Thoracic aorta (tissue), 2 donors: Measurements from ENCODE around the gene MOB3C. TPM values are rescaled to one million over a fixed set of nuclear protein-coding genes. Genes with fewer than 3 reads are reported as not detected.
"Not testable (repeated sequence)": the region's sequence is repeated elsewhere in the genome, so short reads cannot be mapped to it uniquely, and the experiment has no call there.

ENCODE experiments used
- ATAC-seq: fragments of 150-250 bp; one replicate; pipeline ENCODE4 v1.8.0; 2017; ENCODE audit warnings: low read depth; ENCODE audit not compliant: insufficient number of reproducible peaks, low FRiP score
- DNase-seq: peaks from one replicate; pipeline ENCODE4 v3.0.0-alpha.2; 2020; ENCODE audit warnings: low spot score
- H3K27ac ChIP-seq, 2 donors: fragments of 200-600 bp; sonication (generic); 1 replicate in 1 of 2; 2 replicates in 1 of 2; pipeline ENCODE4 v1.5.1; 2016; ENCODE audit warnings: mild to moderate bottlenecking in 2 of 2, moderate library complexity in 2 of 2
- H3K27me3 ChIP-seq: fragments of 200-600 bp; sonication (generic); replicated peaks from 2 replicates; pipeline ENCODE4 v1.6.0; 2016; ENCODE audit warnings: mild to moderate bottlenecking; ENCODE audit not compliant: insufficient read depth
- H3K36me3 ChIP-seq: fragments of 200-600 bp; sonication (generic); one replicate; pipeline ENCODE4 v1.5.1; 2016
- H3K4me1 ChIP-seq, 2 donors: fragments of 200-600 bp; sonication (generic); 1 replicate in 1 of 2; 2 replicates in 1 of 2; pipeline versions ENCODE4 v1.5.1 to v1.6.0; 2016; ENCODE audit warnings: low read depth in 2 of 2, mild to moderate bottlenecking in 1 of 2; ENCODE audit not compliant: control insufficient read depth in 1 of 2
- H3K4me3 ChIP-seq: fragments of 200-600 bp; sonication (generic); 2 replicates; pipeline ENCODE4 v1.5.1; 2016; ENCODE audit warnings: mild to moderate bottlenecking
- H3K9me3 ChIP-seq: fragments of 200-600 bp; sonication (generic); 2 replicates; pipeline ENCODE4 v1.5.1; 2016
- total RNA-seq, 2 donors: library from RNA; depleted of rRNA; stranded (reverse); fragments of >200 nt; gene quantifications; one replicate each; pipeline versions ENCODE4 v1.1.0 to v1.2.3, GENCODE V29; 2016
- TF ChIP-seq, protein P1 (sequence below): fragments of 200-600 bp; sonication (generic); IDR thresholded peaks from one replicate; pipeline ENCODE4 v1.5.1; 2019; ENCODE audit warnings: antibody characterized with exemption

MOB3C gene
- total RNA-seq, 2 donors from 2014 or later, result 29.5 to 42.3 TPM

DNA sequence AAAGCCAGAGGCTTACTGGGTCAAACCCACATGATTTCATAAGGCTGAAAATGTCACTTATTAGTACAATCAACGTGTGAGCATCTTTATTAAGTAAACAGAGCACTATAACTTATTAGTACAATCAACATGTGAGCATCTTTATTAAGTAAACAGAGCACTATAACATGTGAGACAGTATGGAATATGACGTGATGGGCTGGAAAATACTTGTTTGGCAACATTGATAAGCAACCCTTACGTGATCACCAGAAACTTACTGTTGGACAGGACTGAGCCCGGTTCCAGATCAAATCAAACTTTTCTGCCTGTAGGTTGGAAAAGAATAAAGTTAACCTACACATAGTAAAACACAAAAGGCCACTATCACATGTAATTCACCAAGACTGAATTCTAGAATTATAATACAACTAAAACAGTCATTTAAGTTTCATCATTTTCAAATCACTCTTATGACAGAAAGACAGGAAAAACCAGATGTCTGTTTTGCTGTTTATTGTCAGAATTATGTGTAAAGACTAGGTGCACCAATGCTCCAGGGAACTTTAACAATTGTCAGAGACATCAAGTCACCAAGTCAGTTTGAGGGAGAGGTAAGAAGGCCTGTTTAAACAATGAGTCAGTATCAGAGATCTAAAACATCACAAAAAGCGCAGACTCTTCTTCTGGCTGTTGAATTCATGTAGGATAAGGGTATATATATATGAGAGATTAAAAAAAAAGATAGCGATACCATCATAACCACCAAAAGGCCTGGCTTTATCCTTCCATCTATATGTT is 35.9 kb upstream of the MOB3C start:
- TF ChIP-seq, protein P1, sequence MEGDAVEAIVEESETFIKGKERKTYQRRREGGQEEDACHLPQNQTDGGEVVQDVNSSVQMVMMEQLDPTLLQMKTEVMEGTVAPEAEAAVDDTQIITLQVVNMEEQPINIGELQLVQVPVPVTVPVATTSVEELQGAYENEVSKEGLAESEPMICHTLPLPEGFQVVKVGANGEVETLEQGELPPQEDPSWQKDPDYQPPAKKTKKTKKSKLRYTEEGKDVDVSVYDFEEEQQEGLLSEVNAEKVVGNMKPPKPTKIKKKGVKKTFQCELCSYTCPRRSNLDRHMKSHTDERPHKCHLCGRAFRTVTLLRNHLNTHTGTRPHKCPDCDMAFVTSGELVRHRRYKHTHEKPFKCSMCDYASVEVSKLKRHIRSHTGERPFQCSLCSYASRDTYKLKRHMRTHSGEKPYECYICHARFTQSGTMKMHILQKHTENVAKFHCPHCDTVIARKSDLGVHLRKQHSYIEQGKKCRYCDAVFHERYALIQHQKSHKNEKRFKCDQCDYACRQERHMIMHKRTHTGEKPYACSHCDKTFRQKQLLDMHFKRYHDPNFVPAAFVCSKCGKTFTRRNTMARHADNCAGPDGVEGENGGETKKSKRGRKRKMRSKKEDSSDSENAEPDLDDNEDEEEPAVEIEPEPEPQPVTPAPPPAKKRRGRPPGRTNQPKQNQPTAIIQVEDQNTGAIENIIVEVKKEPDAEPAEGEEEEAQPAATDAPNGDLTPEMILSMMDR, result no peak
- no peaks in the 10 kb centered on the region for H3K4me1 ChIP-seq
- ATAC-seq (no peak), DNase-seq (no peak)
- H3K27me3 ChIP-seq, result no peaks in the 10 kb centered on the region
- peak overlapping the region in 1 of 2 donors; percentile 33 for H3K27ac ChIP-seq
- H3K4me3 ChIP-seq, result no peak overlapping the region
- H3K9me3 ChIP-seq, result no peaks in the 10 kb centered on the region
- peaks cover 29% of the 10 kb centered on the region for H3K36me3 ChIP-seq

DNA sequence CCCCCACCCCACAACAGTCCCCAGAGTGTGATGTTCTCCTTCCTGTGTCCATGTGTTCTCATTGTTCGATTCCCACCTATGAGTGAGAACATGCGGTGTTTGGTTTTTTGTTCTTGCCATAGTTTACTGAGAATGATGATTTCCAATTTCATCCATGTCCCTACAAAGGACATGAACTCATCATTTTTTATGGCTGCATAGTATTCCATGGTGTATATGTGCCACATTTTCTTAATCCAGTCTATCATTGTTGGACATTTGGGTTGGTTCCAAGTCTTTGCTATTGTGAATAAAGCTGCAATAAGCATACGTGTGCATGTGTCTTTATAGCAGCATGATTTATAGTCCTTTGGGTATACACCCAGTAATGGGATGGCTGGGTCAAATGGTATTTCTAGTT is 34.5 kb upstream of the MOB3C start:
- not testable (repeated sequence) for ATAC-seq
- peaks cover 21% of the 10 kb centered on the region for H3K36me3 ChIP-seq

DNA sequence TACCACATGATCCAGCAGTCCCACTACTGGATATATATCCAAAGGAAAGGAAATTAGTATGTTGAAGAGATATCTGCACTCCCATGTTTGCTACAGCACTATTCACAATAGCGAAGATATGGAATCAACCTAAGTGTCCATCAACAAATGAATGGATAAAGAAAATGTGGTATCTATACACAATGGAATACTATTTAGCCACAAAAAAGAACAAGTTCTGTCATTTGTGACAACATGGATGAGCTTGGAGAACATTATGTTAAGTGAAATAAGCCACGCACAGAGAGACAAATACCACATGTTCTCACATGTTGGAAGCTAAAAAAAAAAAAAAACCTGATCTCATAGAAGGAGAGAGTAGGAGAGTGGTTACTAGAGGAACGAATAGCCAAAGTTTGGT is 33.9 kb upstream of the MOB3C start:
- ATAC-seq (no peak), DNase-seq (no peak)
- Histone ChIP-seq H3K27me3 (no peaks in the 10 kb centered on the region), H3K36me3 (peaks cover 15% of the 10 kb centered on the region), H3K9me3 (no peaks in the 10 kb centered on the region), H3K4me1 (no peaks in the 10 kb centered on the region), H3K27ac (no peak overlapping the region), H3K4me3 (no peak overlapping the region)
- TF ChIP-seq, protein P1, result no peak

More for the DNA sequence above, 34.5 kb upstream of the MOB3C start:
- H3K9me3 ChIP-seq, H3K4me1 ChIP-seq, H3K27me3 ChIP-seq, H3K4me3 ChIP-seq, H3K27ac ChIP-seq, DNase-seq: not testable (repeated sequence)

DNA sequence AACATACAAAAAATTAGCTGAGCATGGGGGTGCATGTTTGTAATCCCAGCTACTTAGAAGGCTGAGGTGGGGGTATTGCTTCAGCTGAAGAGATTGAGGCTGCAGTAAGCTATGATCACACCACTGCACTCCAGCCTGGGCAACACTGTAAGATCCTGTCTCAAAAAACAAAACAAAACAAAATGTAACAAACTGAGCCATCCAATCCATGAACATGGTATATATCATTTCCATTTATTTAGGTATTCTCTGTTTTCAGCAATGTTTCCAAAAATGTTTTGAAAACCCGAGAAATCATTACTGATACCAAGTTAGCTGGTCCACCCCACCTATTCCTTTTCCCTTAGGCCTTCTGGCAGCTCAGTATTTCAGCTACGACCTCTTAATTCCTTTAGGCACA is 33.2 kb upstream of the MOB3C start:
- H3K4me3 ChIP-seq, result no peak overlapping the region
- TF ChIP-seq, protein P1, result no peak
- DNase-seq (no peak), ATAC-seq (no peak)
- H3K27me3 ChIP-seq, result no peaks in the 10 kb centered on the region
- H3K36me3 ChIP-seq, result peaks cover 11% of the 10 kb centered on the region
- no peak overlapping the region for H3K27ac ChIP-seq
- no peaks in the 10 kb centered on the region for H3K9me3 ChIP-seq
- no peaks in the 10 kb centered on the region for H3K4me1 ChIP-seq

DNA sequence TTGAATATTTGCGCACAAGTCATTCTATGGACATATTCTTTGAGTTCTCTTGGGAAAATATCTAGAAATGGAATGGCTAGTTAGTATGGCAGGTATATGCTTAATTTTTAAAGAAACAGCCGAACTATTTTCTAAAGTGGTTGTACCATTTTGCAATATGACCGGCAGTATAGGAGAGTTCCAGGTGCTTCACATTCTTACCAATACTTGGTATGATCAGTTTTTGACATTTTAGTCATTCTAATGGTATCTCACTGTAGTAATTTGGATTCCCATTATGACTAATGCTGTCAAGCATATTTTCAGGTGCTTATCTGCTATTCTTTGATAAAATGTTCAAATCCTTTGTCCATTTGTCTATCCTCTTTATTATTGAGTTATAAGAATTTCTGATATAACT is 31.0 kb upstream of the MOB3C start:
- Histone ChIP-seq H3K36me3 (peaks cover 9% of the 10 kb centered on the region), H3K27me3 (no peaks in the 10 kb centered on the region), H3K27ac (no peak overlapping the region), H3K4me3 (no peak overlapping the region), H3K9me3 (no peaks in the 10 kb centered on the region), H3K4me1 (peaks cover 5 to 9% of the 10 kb centered on the region in 2 donors)
- DNase-seq (no peak), ATAC-seq (no peak)
- TF ChIP-seq, protein P1, result no peak

DNA sequence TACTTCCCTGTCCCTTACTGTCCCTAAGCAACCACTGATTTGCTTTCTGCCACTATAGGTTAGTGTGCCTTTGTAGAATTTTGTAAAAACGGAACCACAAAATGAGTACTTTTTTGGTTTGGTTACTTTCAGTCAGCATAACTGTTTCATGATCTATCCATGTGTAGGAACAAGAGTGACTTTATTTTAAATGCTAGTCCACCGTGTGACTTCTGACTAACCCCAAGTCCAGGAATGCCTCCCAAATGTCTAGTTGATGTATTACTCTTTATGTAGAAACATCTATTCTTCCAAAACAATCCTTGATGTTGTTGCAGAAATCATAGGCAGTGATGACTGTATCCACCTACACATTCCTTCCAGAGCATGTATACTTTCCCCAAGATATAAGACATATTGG is 30.2 kb upstream of the MOB3C start:
- H3K27me3 ChIP-seq, result no peaks in the 10 kb centered on the region
- ATAC-seq (no peak), DNase-seq (no peak)
- H3K4me1 ChIP-seq, result peaks cover 5 to 9% of the 10 kb centered on the region in 2 donors
- H3K4me3 ChIP-seq, result no peak overlapping the region
- TF ChIP-seq, protein P1, result no peak
- no peaks in the 10 kb centered on the region for H3K9me3 ChIP-seq
- H3K27ac ChIP-seq, result no peak overlapping the region
- peaks cover 9% of the 10 kb centered on the region for H3K36me3 ChIP-seq
